HEK293T (cell line): ENCODE data around the gene TBC1D5.
A peak's percentile ranks its signal among the peaks of the same experiment; 100 is the strongest.
"Not testable (repeated sequence)": the region's sequence is repeated elsewhere in the genome, so short reads cannot be mapped to it uniquely, and the experiment has no call there.

Source experiments
- CTCF ChIA-PET: fragments of 350-600 bp; formaldehyde crosslinking; extraction: SDS; loops from one replicate; lab custom pipeline; 2021; ENCODE audit warnings: antibody characterized with exemption, inconsistent platforms; lab: Yijun Ruan, JAX
- POLR2A ChIA-PET: fragments of 350-600 bp; formaldehyde crosslinking; extraction: SDS; loops from one replicate; lab custom pipeline; 2020; ENCODE audit warnings: antibody characterized with exemption, inconsistent platforms; lab: Yijun Ruan, JAX
- DNase-seq: peaks from one replicate; pipeline ENCODE4 v3.0.0; 2012; ENCODE audit warnings: mixed read lengths; ENCODE audit errors: extremely low spot score
- ARNT ChIP-seq: fragments of 450-650 bp; IDR thresholded peaks from 2 replicates; pipeline ENCODE4 v1.6.1; 2017; ENCODE audit warnings: mild to moderate bottlenecking
- BHLHE40 ChIP-seq: fragments of 450-650 bp; IDR thresholded peaks from 2 replicates; pipeline ENCODE4 v1.6.1; 2016; ENCODE audit warnings: mild to moderate bottlenecking, moderate library complexity, borderline replicate concordance
- CTBP1 ChIP-seq: fragments of 450-650 bp; IDR thresholded peaks from 2 replicates; pipeline ENCODE4 v1.6.1; 2016; ENCODE audit warnings: borderline replicate concordance
- ELF4 ChIP-seq: fragments of 450-650 bp; IDR thresholded peaks from 2 replicates; pipeline ENCODE4 v1.6.1; 2017; ENCODE audit warnings: antibody characterized with exemption
- FOXA1 ChIP-seq: fragments of 450-650 bp; IDR thresholded peaks from 2 replicates; pipeline ENCODE4 v1.6.1; 2016; ENCODE audit warnings: mild to moderate bottlenecking
- FOXK2 ChIP-seq: fragments of 450-650 bp; IDR thresholded peaks from 2 replicates; pipeline ENCODE4 v1.6.1; 2016; ENCODE audit warnings: mild to moderate bottlenecking
- FOXM1 ChIP-seq: fragments of 450-650 bp; IDR thresholded peaks from 2 replicates; pipeline ENCODE4 v1.6.1; 2017; ENCODE audit warnings: mild to moderate bottlenecking, borderline replicate concordance
- HDGF ChIP-seq: fragments of 450-650 bp; IDR thresholded peaks from 2 replicates; pipeline ENCODE4 v1.6.1; 2017; ENCODE audit warnings: antibody characterized with exemption, borderline replicate concordance
- L3MBTL2 ChIP-seq: fragments of 450-650 bp; conservative IDR thresholded peaks from 2 replicates; pipeline ENCODE4 v1.6.1; 2016; ENCODE audit warnings: mild to moderate bottlenecking
- LEF1 ChIP-seq: fragments of 450-650 bp; IDR thresholded peaks from 2 replicates; pipeline ENCODE4 v1.6.1; 2017; ENCODE audit warnings: mild to moderate bottlenecking, borderline replicate concordance
- NFRKB ChIP-seq: fragments of 450-650 bp; IDR thresholded peaks from 2 replicates; pipeline ENCODE4 v1.6.1; 2016; ENCODE audit warnings: mild to moderate bottlenecking, moderate library complexity
- SP1 ChIP-seq: fragments of 450-650 bp; IDR thresholded peaks from 2 replicates; pipeline ENCODE4 v1.6.1; 2017
- TARDBP ChIP-seq: fragments of 450-650 bp; IDR thresholded peaks from 2 replicates; pipeline ENCODE4 v1.6.1; 2016
- ZNF384 ChIP-seq: fragments of 450-650 bp; IDR thresholded peaks from 2 replicates; pipeline ENCODE4 v1.6.1; 2016
- TF ChIP-seq, protein P1 (sequence below): fragments of 450-650 bp; IDR thresholded peaks from 2 replicates; pipeline ENCODE4 v1.6.1; 2016

The TBC1D5 gene

DNA sequence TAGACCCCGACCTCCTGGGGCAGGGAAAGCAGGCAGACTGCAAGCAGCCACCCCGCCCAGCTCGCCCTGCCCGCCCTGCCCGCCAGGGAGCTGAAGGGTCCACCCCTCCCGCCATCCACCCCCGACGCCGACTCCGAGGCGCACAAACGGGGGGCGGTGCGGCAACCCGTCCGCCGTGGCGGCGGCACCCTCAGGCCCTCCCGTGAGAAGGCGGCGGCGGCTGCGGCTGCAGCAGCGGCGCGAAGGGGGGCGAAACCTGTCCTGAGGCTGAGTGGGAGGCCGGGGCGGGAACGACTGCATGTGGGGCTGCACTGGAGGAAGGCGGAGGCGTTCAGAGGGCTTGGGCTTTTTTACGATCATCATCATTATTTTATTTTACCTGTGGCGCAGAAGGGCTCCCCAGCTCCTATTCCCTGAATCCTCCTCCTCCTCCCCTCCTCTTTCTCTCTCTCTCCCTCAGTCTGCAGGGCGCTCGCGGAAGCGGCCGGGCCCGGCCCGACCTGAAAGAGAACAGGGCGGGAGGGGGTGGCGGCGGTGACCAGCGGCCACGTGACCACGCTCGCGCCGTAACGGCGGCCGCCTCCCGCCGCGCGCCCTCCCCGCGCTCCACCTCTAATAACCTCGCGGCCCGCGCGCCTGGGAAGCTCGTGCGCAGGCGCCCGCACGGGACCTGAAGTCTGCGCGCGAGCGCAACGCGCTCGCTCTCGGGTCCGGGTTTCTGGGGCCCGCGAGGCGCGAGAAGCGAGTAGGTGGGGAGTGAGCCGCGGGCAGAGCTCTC, at the start of gene TBC1D5:
TSS of gene TBC1D5 (minus strand) at position 530 of the 778 bp plus-strand sequence. CDS start 234,061 bp downstream, outside the sequence.
- POLR2A ChIA-PET: interaction anchor here (0.6 to 2.9 kb wide), 10 partner anchors 9 to 627 kb away, joined by 3 to 16 read pairs (median 4); no protein-coding TSS in a partner anchor
- peak; percentile 94 for DNase-seq
- CTCF ChIA-PET: interaction anchor here (0.7 kb wide), 1 partner anchor 99 kb away, joined by 3 read pairs; no protein-coding TSS in a partner anchor
- 0 out of 2 replicates have a peak, but pooled peaks have one; percentile 32 for TF ChIP-seq FOXM1
- no peak for TF ChIP-seq BHLHE40
- TF ChIP-seq CTBP1: peak; percentile 87; the same call in 1 of the 2 replicates
- peak; percentile 79 for TF ChIP-seq L3MBTL2

DNA sequence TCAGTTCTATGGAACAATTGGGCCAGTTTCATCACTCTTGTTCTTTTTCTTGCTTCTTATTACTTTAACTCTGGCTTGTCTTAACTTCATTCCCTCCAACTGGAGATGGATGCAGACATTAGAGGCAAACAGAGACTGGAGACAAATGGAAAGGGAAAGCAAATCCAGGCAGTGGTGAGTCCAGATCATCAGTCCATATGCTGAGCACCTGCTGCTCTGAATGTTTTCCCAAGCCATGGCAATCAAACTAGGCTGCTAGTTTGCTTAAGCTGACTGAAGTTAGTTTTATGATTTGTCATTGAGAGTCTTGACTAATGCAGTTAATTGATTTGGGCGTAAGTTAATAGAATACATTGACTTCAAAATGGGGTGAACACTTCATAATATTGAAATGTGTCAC, 41.0 kb upstream of the TBC1D5 start:
- no peak for TF ChIP-seq HDGF
- TF ChIP-seq CTBP1: no peak
- TF ChIP-seq BHLHE40: no peak
- TF ChIP-seq SP1: no peak
- no peak for TF ChIP-seq ARNT
- no peak for TF ChIP-seq ZNF384
- no peak for TF ChIP-seq LEF1
- TF ChIP-seq FOXK2: no peak
- no peak for TF ChIP-seq FOXM1
- no peak for TF ChIP-seq L3MBTL2
- CTCF ChIA-PET: interaction anchor here (1.0 kb wide), 1 partner anchor 16 kb away, joined by 4 read pairs; no protein-coding TSS in a partner anchor
- POLR2A ChIA-PET: no interaction called here
- DNase-seq: no peak

- TF ChIP-seq ELF4 (no peak), FOXM1 (no peak), NFRKB (no peak), BHLHE40 (no peak), FOXA1 (no peak), L3MBTL2 (no peak), CTBP1 (no peak), FOXK2 (no peak), ARNT (no peak), TARDBP (no peak), SP1 (no peak), LEF1 (no peak)
- TF ChIP-seq, protein P1, sequence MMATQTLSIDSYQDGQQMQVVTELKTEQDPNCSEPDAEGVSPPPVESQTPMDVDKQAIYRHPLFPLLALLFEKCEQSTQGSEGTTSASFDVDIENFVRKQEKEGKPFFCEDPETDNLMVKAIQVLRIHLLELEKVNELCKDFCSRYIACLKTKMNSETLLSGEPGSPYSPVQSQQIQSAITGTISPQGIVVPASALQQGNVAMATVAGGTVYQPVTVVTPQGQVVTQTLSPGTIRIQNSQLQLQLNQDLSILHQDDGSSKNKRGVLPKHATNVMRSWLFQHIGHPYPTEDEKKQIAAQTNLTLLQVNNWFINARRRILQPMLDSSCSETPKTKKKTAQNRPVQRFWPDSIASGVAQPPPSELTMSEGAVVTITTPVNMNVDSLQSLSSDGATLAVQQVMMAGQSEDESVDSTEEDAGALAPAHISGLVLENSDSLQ: no peak
- ChIA-PET POLR2A (no interaction called here), CTCF (no interaction called here)
- DNase-seq: no peak
Observed at GRCh38 chr3:17782751-17783150, 40.3 kb upstream of the TBC1D5 start.

DNA sequence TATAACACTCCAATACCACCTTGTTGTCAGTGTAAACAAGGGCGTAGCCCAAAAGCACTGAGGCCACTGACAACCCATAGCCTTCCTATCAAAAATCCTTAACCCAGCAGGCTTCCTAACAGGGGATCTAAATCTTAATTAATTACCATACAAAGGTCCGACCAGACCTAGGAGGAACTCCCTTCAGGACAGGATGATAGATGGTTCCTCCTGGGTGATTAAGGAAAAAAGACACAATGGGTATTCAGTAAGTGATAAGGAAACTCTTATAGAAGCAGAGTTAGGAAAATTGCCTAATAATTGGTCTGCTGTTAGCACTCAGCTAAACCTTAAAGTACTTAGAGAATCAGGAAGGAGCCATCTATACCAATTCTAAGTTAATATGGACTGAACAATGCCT, 37.9 kb upstream of the TBC1D5 start:
- CTCF ChIA-PET, DNase-seq, POLR2A ChIA-PET: not testable (repeated sequence)

DNA sequence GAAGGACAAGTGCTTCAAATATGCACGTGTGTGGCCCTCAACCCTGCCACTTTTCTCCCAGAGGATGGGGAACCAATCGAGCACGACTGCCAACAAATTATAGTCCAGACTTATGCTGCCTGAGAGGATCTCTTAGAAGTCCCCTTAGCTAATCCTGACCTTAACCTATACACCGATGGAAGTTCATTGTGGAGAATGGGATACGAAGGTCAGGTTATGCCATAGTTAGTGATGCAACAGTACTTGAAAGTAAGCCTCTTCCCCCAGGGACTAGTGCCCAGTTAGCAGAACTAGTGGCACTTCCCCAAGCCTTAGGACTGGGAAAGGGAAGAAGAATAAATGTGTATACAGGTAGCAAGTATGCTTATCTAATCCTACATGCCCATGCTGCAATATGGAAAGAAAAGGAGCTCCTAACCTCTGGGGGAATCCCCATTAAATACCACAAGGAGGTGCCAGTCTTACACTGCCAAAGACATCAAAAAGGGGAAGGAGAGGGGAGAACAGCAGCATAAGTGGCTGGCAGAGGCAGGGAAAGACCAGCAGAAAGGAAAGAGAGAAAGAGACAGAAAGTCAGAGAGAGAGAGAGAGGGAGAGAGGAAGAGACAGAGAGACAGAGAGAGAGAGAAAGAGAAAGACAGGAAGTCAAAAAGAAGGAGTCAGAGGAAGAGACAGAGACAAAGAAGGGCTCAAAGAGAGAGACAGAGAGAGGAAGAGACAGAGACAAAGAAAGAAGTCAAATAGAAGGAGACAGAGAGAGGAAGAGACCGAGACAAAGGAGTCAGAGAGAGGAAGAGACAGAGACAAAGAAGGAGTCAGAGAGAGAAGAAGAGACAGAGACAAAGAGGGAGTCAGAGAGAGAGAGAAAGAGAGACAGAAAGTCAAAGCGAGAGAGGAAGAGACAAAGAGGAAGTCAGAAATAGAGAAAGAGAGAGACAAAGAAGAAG, 37.1 kb upstream of the TBC1D5 start:
- POLR2A ChIA-PET, CTCF ChIA-PET, DNase-seq: not testable (repeated sequence)

GRCh38 chr3:17777326-17777725, 34.9 kb upstream of the TBC1D5 start:
- CTCF ChIA-PET, DNase-seq, POLR2A ChIA-PET: not testable (repeated sequence)

GRCh38 chr3:17775073-17775472, 32.6 kb upstream of the TBC1D5 start:
- DNase-seq: no peak
- ChIA-PET CTCF (no interaction called here), POLR2A (no interaction called here)
- no peak for TF ChIP-seq FOXM1

GRCh38 chr3:17774180-17774910, 31.9 kb upstream of the TBC1D5 start:
- DNase-seq, POLR2A ChIA-PET, CTCF ChIA-PET: not testable (repeated sequence)
